Measurements from ENCODE around the gene SLC35F1. TPM values are rescaled to one million over a fixed set of nuclear protein-coding genes. Genes with fewer than 3 reads are reported as not detected.
"Not testable (repeated sequence)": the region's sequence is repeated elsewhere in the genome, so short reads cannot be mapped to it uniquely, and the experiment has no call there.

The SLC35F1 gene
- 13.4 TPM for polyA plus RNA-seq (2013, experiment 1 of 2)
- polyA plus RNA-seq (2013, experiment 2 of 2) = 14.2 TPM

DNA sequence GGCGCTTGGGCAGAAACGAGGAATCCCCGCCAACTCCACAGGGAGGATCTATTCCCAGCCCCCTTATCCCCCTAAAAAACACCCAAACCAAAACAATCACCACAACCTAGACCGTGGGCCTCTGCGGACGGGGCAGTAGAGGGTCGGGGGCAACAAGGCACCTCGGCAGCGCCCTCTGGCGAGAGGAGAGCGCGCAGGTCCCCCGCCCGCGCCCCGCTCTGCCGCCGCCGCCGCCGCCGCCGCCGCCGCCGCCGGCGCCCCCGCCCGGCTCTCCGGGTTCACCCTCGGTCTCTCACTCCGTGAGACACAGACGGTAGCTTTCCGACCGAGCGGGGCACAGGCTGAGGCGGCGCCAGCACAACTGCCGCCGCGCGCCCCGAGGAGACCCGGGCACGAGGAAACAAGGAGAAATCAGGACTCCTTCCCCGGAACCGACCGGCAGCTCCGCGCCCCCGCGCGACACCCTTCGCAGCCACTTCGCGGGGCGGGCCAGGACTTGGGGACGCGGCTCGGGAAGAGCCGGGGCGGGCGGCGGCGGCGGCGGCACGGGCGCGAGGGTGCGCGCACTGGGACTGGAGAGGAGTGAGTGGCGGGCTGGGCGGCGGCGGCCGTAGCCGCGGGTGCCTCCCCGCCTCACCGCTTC lies at the start of gene SLC35F1:
TSS of gene SLC35F1 (plus strand) at position 307 of the 643 bp plus-strand sequence.
- no peaks in the 10 kb centered on the region for H3K79me1 ChIP-seq (ENCODE audit: low read depth, low read length)
- no peak within 1 kb of the TSS for H4K8ac ChIP-seq (ENCODE audit: low read depth, low read length)
- H3K4ac ChIP-seq (ENCODE audit: low read length) = peak within 1 kb of the TSS; percentile 84
- H3K23ac ChIP-seq (ENCODE audit: low read depth, low read length, poor library complexity) = peak within 1 kb of the TSS; percentile 43
- peak within 1 kb of the TSS; percentile 97 for H2AFZ ChIP-seq (ENCODE audit: low read length)
- H2BK12ac ChIP-seq (ENCODE audit: low read length) = peak within 1 kb of the TSS; percentile 41
- H3K4me2 ChIP-seq (ENCODE audit: insufficient read depth, low read length, poor library complexity, severe bottlenecking) = peak within 1 kb of the TSS; percentile 93
- H2BK5ac ChIP-seq (ENCODE audit: low read length) = peak within 1 kb of the TSS; percentile 53
- peaks cover 0 to 3% (median 0%) of the 10 kb centered on the region in 3 experiments for H3K27me3 ChIP-seq (ENCODE audit: control insufficient read depth in 3 of 3, insufficient read depth in 3 of 3, low read depth in 1 of 3, low read length in 3 of 3)
- peak within 1 kb of the TSS; percentile 81 for H2BK15ac ChIP-seq (ENCODE audit: low read length)
- peak within 1 kb of the TSS; percentile 91 to 99 for H3K4me3 ChIP-seq (ENCODE audit: low read length in 2 of 2)
- peak within 1 kb of the TSS; percentile 46 for H2AK5ac ChIP-seq (ENCODE audit: low read depth, low read length)
- peak within 1 kb of the TSS; percentile 97 for H3K9ac ChIP-seq (ENCODE audit: low read depth, low read length, poor library complexity)
- H3K4me1 ChIP-seq (ENCODE audit: control insufficient read depth in 2 of 2, insufficient read depth in 1 of 2, low read depth in 1 of 2, low read length in 2 of 2) = peaks cover 0 to 4% of the 10 kb centered on the region in 2 donors
- H4K91ac ChIP-seq (ENCODE audit: low read depth, low read length, poor library complexity) = no peak within 1 kb of the TSS
- peak within 1 kb of the TSS; percentile 97 for H3K18ac ChIP-seq (ENCODE audit: low read length)
- peak within 1 kb of the TSS; percentile 71 for H3K14ac ChIP-seq (ENCODE audit: low read length)
- no peaks in the 10 kb centered on the region for H3K36me3 ChIP-seq (replicated peaks in 1 of 2; ENCODE audit: control insufficient read depth in 2 of 2, insufficient read depth in 2 of 2, low read length in 2 of 2)
- H2BK120ac ChIP-seq (ENCODE audit: low read depth, low read length) = no peak within 1 kb of the TSS
- WGBS, 2 donors (ENCODE audit: extremely low coverage in 2 of 2, insufficient read length in 2 of 2, insufficient replicate concordance in 1 of 2) = no CpG with 5 or more reads among the region's 82 CpGs
- no peaks in the 10 kb centered on the region for H3K9me3 ChIP-seq (replicated peaks in 1 of 2; ENCODE audit: control insufficient read depth in 2 of 2, insufficient read depth in 1 of 2, low read depth in 1 of 2, low read length in 2 of 2)
- DNase-seq (ENCODE audit: low spot score) = peak; percentile 74
- peak within 1 kb of the TSS; percentile 67 for H3K27ac ChIP-seq (replicated peaks; ENCODE audit: low read length)

DNA sequence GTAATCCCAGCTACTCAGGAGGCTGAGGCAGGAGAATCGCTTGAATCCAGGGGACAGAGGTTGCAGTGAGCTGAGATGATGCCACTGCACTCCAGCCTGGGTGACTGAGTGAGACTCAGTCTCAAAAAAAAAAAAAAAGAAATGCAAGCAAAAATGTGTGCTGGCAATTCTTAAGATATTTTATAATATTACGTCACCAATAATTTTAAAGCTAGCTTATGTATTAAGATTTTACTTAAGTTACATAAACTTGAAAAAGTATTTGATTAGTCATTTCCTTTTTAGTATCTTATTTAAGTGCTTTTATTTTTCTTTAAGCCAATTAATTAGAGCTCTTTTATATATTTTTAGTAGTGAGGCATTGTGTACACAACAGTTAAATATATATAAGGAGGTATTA lies 48.5 kb upstream of the SLC35F1 start:
- H3K36me3 ChIP-seq (replicated peaks in 1 of 2; ENCODE audit: control insufficient read depth in 2 of 2, insufficient read depth in 2 of 2, low read length in 2 of 2); H3K9ac ChIP-seq (ENCODE audit: low read depth, low read length, poor library complexity); H3K4ac ChIP-seq (ENCODE audit: low read length); H3K14ac ChIP-seq (ENCODE audit: low read length); H4K91ac ChIP-seq (ENCODE audit: low read depth, low read length, poor library complexity); H3K4me3 ChIP-seq (ENCODE audit: low read length in 2 of 2); H3K4me1 ChIP-seq (ENCODE audit: control insufficient read depth in 2 of 2, insufficient read depth in 1 of 2, low read depth in 1 of 2, low read length in 2 of 2); H3K23ac ChIP-seq (ENCODE audit: low read depth, low read length, poor library complexity); H2AK5ac ChIP-seq (ENCODE audit: low read depth, low read length); H2BK120ac ChIP-seq (ENCODE audit: low read depth, low read length); DNase-seq (ENCODE audit: low spot score); H2BK15ac ChIP-seq (ENCODE audit: low read length); H2AFZ ChIP-seq (ENCODE audit: low read length); H3K4me2 ChIP-seq (ENCODE audit: insufficient read depth, low read length, poor library complexity, severe bottlenecking); H4K8ac ChIP-seq (ENCODE audit: low read depth, low read length); H3K18ac ChIP-seq (ENCODE audit: low read length); H2BK5ac ChIP-seq (ENCODE audit: low read length); H2BK12ac ChIP-seq (ENCODE audit: low read length); H3K27ac ChIP-seq (replicated peaks; ENCODE audit: low read length); H3K27me3 ChIP-seq (ENCODE audit: control insufficient read depth in 3 of 3, insufficient read depth in 3 of 3, low read depth in 1 of 3, low read length in 3 of 3); H3K79me1 ChIP-seq (ENCODE audit: low read depth, low read length); H3K9me3 ChIP-seq (replicated peaks in 1 of 2; ENCODE audit: control insufficient read depth in 2 of 2, insufficient read depth in 1 of 2, low read depth in 1 of 2, low read length in 2 of 2): not testable (repeated sequence)
- WGBS, 2 donors (ENCODE audit: extremely low coverage in 2 of 2, insufficient read length in 2 of 2, insufficient replicate concordance in 1 of 2) = no CpG with 5 or more reads among the region's 2 CpGs

DNA sequence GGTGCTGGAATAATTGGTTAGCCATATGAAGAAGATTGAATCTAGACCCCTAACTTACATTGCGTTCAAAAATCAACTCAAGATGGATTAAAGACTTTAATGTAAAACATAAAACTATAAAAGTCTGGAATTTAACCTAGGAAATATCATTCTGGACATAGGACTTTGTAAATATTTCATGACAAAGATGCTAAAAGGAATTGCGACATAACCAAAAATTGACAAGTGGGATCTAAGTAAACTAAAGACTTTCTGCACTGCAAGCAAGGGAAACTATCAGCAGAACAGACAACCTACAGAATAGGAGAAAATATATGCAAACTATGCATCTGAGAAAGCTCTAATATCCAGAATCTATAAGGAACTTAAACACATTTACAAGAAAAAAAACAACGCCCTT lies 45.5 kb upstream of the SLC35F1 start:
- Histone ChIP-seq H2AK5ac (ENCODE audit: low read depth, low read length) (no peak overlapping the region), H3K27me3 (ENCODE audit: control insufficient read depth in 3 of 3, insufficient read depth in 3 of 3, low read depth in 1 of 3, low read length in 3 of 3) (no peaks in the 10 kb centered on the region), H3K4me1 (ENCODE audit: control insufficient read depth in 2 of 2, insufficient read depth in 1 of 2, low read depth in 1 of 2, low read length in 2 of 2) (no peaks in the 10 kb centered on the region), H2BK120ac (ENCODE audit: low read depth, low read length) (no peak overlapping the region), H3K18ac (ENCODE audit: low read length) (no peak overlapping the region), H3K27ac (replicated peaks; ENCODE audit: low read length) (no peak overlapping the region), H2BK15ac (ENCODE audit: low read length) (no peak overlapping the region), H3K14ac (ENCODE audit: low read length) (no peak overlapping the region), H3K4me3 (ENCODE audit: low read length in 2 of 2) (no peak overlapping the region), H3K9ac (ENCODE audit: low read depth, low read length, poor library complexity) (no peak overlapping the region), H2BK12ac (ENCODE audit: low read length) (no peak overlapping the region), H4K91ac (ENCODE audit: low read depth, low read length, poor library complexity) (no peak overlapping the region), H3K9me3 (replicated peaks in 1 of 2; ENCODE audit: control insufficient read depth in 2 of 2, insufficient read depth in 1 of 2, low read depth in 1 of 2, low read length in 2 of 2) (peaks cover 0 to 4% of the 10 kb centered on the region in 2 donors), H3K36me3 (replicated peaks in 1 of 2; ENCODE audit: control insufficient read depth in 2 of 2, insufficient read depth in 2 of 2, low read length in 2 of 2) (no peaks in the 10 kb centered on the region), H3K23ac (ENCODE audit: low read depth, low read length, poor library complexity) (no peak overlapping the region), H3K4ac (ENCODE audit: low read length) (no peak overlapping the region), H3K79me1 (ENCODE audit: low read depth, low read length) (no peaks in the 10 kb centered on the region), H3K4me2 (ENCODE audit: insufficient read depth, low read length, poor library complexity, severe bottlenecking) (no peak overlapping the region), H2BK5ac (ENCODE audit: low read length) (no peak overlapping the region), H4K8ac (ENCODE audit: low read depth, low read length) (no peak overlapping the region), H2AFZ (ENCODE audit: low read length) (no peak overlapping the region)
- WGBS, 2 donors (ENCODE audit: extremely low coverage in 2 of 2, insufficient read length in 2 of 2, insufficient replicate concordance in 1 of 2) = no CpG with 5 or more reads among the region's 3 CpGs
- DNase-seq (ENCODE audit: low spot score) = no peak

- no peak overlapping the region for H2BK120ac ChIP-seq (ENCODE audit: low read depth, low read length)
- no CpG with 5 or more reads among the region's 4 CpGs for WGBS, 2 donors (ENCODE audit: extremely low coverage in 2 of 2, insufficient read length in 2 of 2, insufficient replicate concordance in 1 of 2)
- no peak overlapping the region for H3K9ac ChIP-seq (ENCODE audit: low read depth, low read length, poor library complexity)
- H4K8ac ChIP-seq (ENCODE audit: low read depth, low read length) = no peak overlapping the region
- H3K27ac ChIP-seq (replicated peaks; ENCODE audit: low read length) = no peak overlapping the region
- no peaks in the 10 kb centered on the region for H3K27me3 ChIP-seq (ENCODE audit: control insufficient read depth in 3 of 3, insufficient read depth in 3 of 3, low read depth in 1 of 3, low read length in 3 of 3)
- H2BK15ac ChIP-seq (ENCODE audit: low read length) = no peak overlapping the region
- H2AK5ac ChIP-seq (ENCODE audit: low read depth, low read length) = no peak overlapping the region
- H3K4ac ChIP-seq (ENCODE audit: low read length) = no peak overlapping the region
- H3K4me2 ChIP-seq (ENCODE audit: insufficient read depth, low read length, poor library complexity, severe bottlenecking) = no peak overlapping the region
- H2BK5ac ChIP-seq (ENCODE audit: low read length) = no peak overlapping the region
- H2AFZ ChIP-seq (ENCODE audit: low read length) = no peak overlapping the region
- H3K14ac ChIP-seq (ENCODE audit: low read length) = no peak overlapping the region
- H3K4me1 ChIP-seq (ENCODE audit: control insufficient read depth in 2 of 2, insufficient read depth in 1 of 2, low read depth in 1 of 2, low read length in 2 of 2) = no peaks in the 10 kb centered on the region
- H3K18ac ChIP-seq (ENCODE audit: low read length) = no peak overlapping the region
- H3K9me3 ChIP-seq (replicated peaks in 1 of 2; ENCODE audit: control insufficient read depth in 2 of 2, insufficient read depth in 1 of 2, low read depth in 1 of 2, low read length in 2 of 2) = peaks cover 0 to 8% of the 10 kb centered on the region in 2 donors
- no peak overlapping the region for H3K23ac ChIP-seq (ENCODE audit: low read depth, low read length, poor library complexity)
- H3K4me3 ChIP-seq (ENCODE audit: low read length in 2 of 2) = no peak overlapping the region
- no peak overlapping the region for H2BK12ac ChIP-seq (ENCODE audit: low read length)
- no peaks in the 10 kb centered on the region for H3K79me1 ChIP-seq (ENCODE audit: low read depth, low read length)
- DNase-seq (ENCODE audit: low spot score) = no peak
- H4K91ac ChIP-seq (ENCODE audit: low read depth, low read length, poor library complexity) = no peak overlapping the region
- no peaks in the 10 kb centered on the region for H3K36me3 ChIP-seq (replicated peaks in 1 of 2; ENCODE audit: control insufficient read depth in 2 of 2, insufficient read depth in 2 of 2, low read length in 2 of 2)
These were observed 40.5 kb upstream of the SLC35F1 start for GRCh38 chr6:117866561-117866960.

Data from neuronal stem cell (in vitro differentiated cells).